CD4-positive, alpha-beta T cell treated with Interleukin-4 for 1 hour (primary cell): Measurements from ENCODE around the gene BOK.

Experiments
- DNase-seq, 2 donors: peaks; one replicate each; pipeline ENCODE4 v3.0.0-alpha.2; 2020 to 2022

Gene BOK

GRCh38 chr2:241539616-241540374 is 18.8 kb upstream of the BOK start:
- no peak for DNase-seq

GRCh38 chr2:241540401-241540770 is 18.2 kb upstream of the BOK start:
- DNase-seq: no peak

GRCh38 chr2:241540771-241541561 is 17.6 kb upstream of the BOK start:
- DNase-seq: peak; percentile 53 to 62

GRCh38 chr2:241541564-241542277 is 16.8 kb upstream of the BOK start:
- DNase-seq: no peak

- DNase-seq: no peak
Measured at GRCh38 chr2:241542278-241542605, 16.3 kb upstream of the BOK start.

GRCh38 chr2:241545106-241545505 is 13.4 kb upstream of the BOK start:
- no peak for DNase-seq

- no peak for DNase-seq
Measured at GRCh38 chr2:241545523-241546473, 12.7 kb upstream of the BOK start.

GRCh38 chr2:241546771-241547498 is 11.6 kb upstream of the BOK start:
- DNase-seq: no peak

GRCh38 chr2:241547781-241548450 is 10.6 kb upstream of the BOK start:
- DNase-seq: no peak

- no peak for DNase-seq
Measured at GRCh38 chr2:241548451-241548835, 10.1 kb upstream of the BOK start.

GRCh38 chr2:241550616-241551580 is 7.6 kb upstream of the BOK start:
- no peak for DNase-seq

GRCh38 chr2:241551599-241551997 is 6.9 kb upstream of the BOK start:
- DNase-seq: no peak

GRCh38 chr2:241551998-241552737 is 6.4 kb upstream of the BOK start:
- no peak for DNase-seq

GRCh38 chr2:241553512-241553830 is 5.1 kb upstream of the BOK start:
- no peak for DNase-seq

GRCh38 chr2:241553981-241554380 is 4.6 kb upstream of the BOK start:
- DNase-seq: no peak

- no peak for DNase-seq
Measured at GRCh38 chr2:241554610-241555322, 3.8 kb upstream of the BOK start.

GRCh38 chr2:241555711-241556110 is 2.8 kb upstream of the BOK start:
- DNase-seq: no peak

- DNase-seq: no peak
Measured at GRCh38 chr2:241556746-241557145, 1.8 kb upstream of the BOK start.
